Stimulated activated CD4-positive, alpha-beta T cell treated with anti-CD3 and anti-CD28 coated beads, TNF-alpha, amount 100 ng/mL, for 1 hour (primary cell): Measurements from ENCODE around the gene C9orf43.
"Not testable (repeated sequence)": the region's sequence is repeated elsewhere in the genome, so short reads cannot be mapped to it uniquely, and the experiment has no call there.

Experiments
- DNase-seq, 3 donors: peaks; one replicate each; pipeline ENCODE4 v3.0.0-alpha.2; 2020; ENCODE audit warnings: low read depth in 3 of 3, low spot score in 1 of 3

C9orf43 gene

DNA sequence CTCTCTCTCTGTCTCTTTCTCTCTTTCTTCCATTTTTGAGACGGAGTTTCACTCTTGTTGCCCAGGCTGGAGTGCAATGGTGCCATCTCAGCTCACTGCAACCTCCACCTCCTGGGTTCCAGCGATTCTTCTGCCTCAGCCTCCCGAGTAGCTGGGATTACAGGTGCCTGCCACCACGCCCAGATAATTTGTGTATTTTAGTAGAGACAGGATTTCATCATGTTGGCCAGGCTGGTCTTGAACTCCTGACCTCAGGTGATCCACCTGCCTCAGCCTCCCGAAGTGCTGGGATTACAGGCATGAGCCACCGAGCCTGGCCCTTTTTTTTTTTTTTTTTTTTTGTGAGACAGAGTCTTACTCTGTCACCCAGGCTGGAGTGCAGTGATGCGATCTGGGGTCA lies 29.1 kb upstream of the C9orf43 start:
- not testable (repeated sequence) for DNase-seq

- no peak for DNase-seq
Measured at GRCh38 chr9:113381909-113382411, 28.6 kb upstream of the C9orf43 start.

DNA sequence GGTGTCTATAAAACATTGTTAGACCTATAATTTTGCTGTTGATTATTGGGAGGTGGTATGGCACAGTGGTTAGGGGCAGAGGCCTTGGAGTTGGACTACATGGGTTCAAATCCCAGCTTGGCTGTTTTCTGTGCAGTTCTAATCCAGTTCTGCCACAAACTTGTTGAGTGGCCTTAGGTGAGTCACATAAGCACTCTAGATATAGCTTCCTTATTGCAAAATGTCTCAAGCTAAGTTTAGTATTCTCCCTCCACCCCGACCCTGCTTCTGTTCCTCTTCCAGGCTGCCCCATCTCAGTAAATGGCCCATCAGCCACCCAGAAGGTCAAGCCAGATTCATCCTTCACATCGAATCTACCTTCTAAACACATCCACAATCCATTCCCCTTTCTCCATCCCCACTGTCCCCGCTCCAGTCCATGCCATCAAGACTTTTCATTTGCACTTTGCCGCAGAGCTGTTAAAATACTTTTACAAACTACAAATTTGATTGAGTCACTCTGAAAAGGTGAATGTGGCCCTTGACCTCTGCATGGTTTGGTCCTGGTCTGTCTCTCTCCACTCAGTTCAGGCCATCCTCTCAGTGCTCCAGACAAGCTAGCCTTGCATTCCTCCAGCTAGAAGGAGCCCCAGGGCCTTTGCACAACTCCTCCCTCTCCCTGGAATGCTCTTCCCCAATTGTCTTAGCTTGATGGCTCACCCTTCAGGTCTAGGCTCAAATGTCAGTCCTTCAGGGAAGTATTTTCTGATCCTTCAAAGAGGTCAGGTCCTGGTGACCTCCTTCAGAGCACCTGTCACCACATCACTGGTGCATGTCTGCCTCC lies 23.8 kb upstream of the C9orf43 start:
- no peak for DNase-seq

GRCh38 chr9:113387560-113388230 lies 22.9 kb upstream of the C9orf43 start:
- DNase-seq: no peak

DNA sequence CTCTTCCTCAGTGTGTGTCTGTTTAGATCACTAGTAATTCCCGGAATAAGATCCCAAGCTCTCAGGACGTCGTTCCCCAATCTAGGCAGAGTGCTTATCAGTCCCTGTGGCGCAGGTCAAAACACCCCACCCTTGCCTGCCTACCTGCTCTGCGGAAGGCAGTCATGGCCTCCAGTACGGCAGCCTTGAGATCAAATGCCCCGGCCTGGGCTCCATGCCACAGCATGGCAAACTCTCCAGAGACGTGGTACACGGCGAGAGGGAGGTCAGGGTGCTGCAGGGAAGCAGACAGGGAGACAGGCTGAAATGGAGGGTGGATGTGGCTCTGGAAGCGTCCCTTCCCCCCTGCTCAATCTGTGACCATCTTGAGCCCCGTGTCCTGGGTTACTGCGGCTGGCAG lies 21.7 kb upstream of the C9orf43 start:
- no peak for DNase-seq

DNA sequence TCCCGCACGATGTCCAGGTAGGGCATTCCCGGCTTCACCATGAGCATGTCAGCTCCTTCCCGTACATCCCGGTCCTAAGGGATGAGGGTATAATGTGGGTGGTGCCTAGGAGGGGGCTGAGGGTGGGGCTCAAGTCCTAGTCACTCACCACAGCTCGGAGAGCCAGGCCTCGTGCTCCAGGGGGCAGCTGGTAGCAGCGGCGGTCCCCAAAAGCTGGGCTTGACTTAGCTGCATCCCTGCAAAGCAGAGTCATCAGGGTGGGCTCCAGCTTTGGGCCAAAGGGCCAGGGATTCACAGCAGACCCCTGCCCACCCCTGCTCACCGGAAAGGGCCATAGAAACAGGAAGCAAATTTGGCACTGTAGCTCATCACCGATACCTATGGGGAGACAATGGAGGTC lies 21.1 kb upstream of the C9orf43 start:
- no peak for DNase-seq

DNA sequence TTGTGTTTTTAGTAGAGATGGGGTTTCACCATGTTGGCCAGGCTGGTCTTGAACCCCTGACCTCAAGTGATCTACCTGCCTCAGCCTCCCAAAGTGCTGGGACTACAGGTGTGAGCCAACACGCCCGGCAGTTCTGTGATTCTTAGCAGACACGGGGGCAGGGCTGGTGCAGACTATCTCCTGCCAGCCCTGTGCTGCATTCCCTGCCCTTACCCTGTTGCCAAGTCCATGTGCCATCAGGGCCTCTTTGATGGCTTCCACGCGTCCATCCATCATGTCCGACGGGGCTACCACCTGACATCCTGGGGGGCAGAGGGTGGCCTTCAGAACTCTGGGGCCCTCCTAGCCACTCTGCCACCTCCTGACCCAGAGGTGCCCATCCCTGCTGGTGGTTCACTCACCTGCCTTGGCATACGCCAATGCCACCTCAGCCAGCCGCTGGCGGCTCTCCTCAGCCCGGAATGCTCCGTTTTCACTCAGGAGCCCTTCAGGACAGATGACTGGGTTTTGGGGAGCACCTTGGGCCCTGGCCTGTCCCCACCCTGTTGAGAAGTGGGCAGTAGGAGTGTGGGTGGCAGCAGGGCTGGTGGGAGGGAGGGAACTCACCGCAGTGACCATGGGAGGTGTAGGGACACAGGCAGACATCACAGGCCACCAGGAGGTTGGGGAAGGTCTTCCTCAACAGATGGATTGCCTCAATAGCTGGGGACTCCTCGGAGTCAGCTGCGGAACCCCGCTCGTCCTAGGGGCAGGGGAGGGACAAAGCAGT lies 20.2 kb upstream of the C9orf43 start:
- no peak for DNase-seq

- no peak for DNase-seq
Measured at GRCh38 chr9:113391917-113392316, 18.6 kb upstream of the C9orf43 start.

GRCh38 chr9:113393281-113393680 lies 17.3 kb upstream of the C9orf43 start:
- no peak for DNase-seq

GRCh38 chr9:113395000-113395861 lies 15.3 kb upstream of the C9orf43 start:
- DNase-seq: no peak

GRCh38 chr9:113397203-113397631 lies 13.3 kb upstream of the C9orf43 start:
- no peak for DNase-seq

- DNase-seq: no peak
Measured at GRCh38 chr9:113398796-113399195, 11.8 kb upstream of the C9orf43 start.

DNA sequence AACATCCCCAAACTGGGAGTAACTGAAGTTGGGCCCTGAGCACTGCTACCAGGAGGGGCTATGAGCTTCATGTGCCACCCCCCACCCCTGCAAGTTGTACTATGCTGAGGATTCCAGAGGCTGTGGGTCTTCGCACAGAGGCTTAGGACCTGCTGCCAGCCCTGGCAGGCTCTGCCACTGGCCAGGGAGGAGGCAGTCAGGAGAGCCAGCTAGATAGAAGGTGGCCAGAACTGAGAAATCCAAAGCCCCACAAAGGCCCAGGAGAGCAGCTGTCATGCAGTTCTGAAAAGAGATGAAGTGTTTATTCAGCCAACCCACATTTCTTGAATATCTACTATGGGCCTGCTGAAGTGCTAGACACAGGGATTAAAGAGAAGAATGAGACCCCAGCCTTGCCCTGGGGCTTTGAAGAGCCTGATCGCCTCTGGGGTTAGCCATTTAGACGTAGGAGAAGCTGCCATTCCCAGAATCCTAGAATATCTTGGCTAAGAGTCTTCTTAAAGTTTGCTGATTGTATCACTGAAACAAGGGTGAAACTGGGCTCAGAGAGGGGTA lies 10.8 kb upstream of the C9orf43 start:
- no peak for DNase-seq

DNA sequence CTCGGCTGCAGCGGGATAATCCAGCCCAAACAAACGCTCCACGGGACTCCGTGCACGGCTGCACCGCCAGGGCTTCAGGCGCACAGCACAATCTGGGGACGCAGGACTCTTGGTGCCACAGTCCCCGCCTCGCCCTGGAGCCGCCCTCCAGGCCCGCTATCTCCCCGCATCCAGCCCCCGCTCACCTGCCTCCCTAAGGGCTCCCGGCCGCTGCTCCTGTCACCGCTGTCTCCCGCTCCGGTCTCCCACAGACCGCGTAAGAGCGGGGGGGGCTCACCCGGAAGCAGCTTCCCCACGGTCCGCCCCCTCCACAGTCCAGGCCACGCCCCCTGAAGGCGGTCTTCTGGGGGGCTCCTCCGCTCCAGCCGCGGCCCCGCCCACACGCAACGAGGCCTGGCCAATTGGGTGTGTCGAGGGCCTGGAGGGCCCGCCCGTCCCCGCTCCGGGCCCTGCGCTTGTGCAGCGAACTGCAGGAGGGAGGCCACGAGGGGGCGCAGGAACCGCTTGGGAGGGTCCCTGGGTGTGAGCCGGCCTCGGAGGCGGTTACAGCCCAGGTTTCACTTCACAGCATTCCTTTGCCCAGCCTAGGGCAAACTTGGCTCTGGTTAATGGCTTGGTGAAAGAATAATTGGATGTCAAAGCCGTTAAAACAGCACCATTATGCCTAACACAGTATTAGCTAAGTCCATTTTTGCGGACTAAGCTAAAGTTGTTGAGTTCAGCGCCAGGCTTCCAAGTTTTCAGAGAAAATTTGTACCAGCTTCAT lies 9.3 kb upstream of the C9orf43 start, which contains the start of gene ALAD:
Gene ALAD, minus strand, starts transcription at position 258 of the 766 bp plus-strand sequence. CDS start 7,725 bp downstream, outside the sequence.
- peak; percentile 98 to 99 (median 99) for DNase-seq

GRCh38 chr9:113403646-113404045 lies 6.9 kb upstream of the C9orf43 start:
- no peak for DNase-seq

GRCh38 chr9:113406353-113406752 lies 4.2 kb upstream of the C9orf43 start:
- not testable (repeated sequence) for DNase-seq

DNA sequence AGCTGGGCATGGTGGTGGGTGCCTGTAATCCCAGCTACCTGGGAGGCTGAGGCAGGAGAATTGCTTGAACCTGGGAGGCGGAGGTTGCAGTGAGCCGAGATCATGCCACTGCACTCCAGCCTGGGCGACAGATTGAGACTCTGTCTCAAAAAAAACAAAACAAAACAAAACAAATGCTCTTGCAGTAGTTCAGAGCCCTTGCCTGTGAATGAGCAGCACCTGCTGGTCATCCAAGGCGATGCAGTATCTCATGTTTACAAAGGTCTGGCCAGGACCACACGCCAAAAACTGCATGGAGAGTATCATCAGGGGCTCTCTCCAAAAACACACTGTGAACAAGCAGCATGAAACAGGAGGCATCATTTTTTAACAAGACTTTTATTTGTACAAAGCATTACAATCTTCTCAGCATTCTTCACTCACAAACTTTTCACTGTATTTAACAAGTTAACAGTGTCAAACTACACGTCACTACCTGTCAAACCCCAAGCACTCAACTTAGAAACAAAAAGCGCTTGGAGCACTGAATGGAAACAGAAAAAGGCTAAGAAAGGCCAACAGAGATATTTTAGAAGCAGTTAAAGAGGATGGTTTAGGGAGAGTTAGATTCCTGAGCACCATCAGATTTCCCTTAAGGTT lies 3.6 kb upstream of the C9orf43 start:
- peak in 1 of 3 donors; percentile 18 for DNase-seq

DNA sequence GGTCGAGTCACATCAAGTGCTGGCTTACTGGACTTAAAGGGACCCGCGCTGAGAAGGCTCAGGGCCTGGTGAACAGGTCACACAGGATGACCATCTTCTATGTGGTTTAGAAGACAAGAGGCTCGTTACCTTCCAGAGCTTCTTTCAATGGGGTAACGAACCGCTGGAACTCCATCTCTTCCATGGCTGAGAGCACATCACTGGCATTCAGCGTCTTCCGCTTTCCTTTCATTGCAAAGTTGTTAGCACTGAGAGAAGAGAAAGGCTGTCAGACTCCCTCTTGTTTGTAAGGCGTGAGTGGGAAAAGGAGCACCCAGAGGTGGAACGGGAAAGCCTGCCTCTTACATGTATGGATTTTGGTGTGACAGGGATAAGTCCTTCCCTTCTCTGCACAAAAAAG lies 1.1 kb upstream of the C9orf43 start:
- no peak for DNase-seq

DNA sequence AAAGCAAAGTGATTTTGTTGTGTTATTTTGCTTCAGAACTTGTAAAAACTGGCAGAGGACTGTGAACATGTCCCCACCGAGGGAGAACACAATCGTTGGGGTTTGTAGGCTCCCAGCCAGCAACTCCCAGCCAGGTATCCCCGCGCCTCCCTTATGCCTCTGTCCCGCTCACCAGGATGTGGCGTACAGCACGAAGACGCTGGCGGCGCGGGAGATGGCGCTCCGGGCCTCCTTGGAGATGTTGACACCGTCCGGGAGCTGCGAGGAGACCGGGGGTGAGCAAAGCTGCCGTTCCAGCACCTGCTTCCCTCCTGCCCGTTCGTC lies 702 bp upstream of the C9orf43 start:
- DNase-seq: no peak
